ENCODE data around the gene LAPTM5. TPM values are rescaled to one million over a fixed set of nuclear protein-coding genes. Genes with fewer than 3 reads are reported as not detected.
A peak's percentile ranks its signal among the peaks of the same experiment; 100 is the strongest.

The LAPTM5 gene
- total and polyA plus RNA-seq, 10 of the 15 experiments (the other 5 are each of a cell fraction or from before 2014, with no cell fraction given), result 24.1 to 1,034 (median 687) TPM

DNA sequence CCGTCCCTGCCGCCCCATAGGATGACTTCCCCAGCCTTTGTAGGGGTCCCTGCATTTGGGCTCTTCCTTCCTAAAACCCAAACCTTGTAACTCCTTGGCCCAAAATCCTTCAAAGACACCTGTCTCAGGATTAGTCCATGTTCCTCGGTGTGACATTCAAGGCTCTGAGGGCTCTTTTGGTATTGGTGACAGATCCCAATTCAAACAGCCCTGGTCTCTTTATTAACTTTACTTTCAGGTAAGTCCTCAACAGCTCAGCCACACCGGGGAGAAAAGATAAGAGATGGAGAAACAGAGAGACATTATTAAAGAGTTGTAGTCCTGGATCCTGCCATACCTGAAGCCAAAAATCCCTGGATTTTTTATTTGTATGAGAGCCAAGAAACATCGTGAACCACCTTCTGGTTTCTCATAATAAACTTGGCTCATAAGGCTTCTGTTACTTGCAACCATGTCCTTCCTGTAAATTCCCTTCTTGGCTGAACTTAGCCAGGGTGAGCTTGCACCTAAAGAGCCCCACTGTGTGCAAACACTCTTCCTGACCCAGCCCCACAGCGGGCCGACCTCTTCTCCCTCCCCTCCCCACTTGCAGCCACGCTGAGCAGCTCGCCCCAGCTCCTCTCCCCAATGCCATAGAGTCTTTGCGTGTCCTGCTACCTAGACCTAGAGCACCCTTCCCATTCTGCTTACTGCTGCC is 26.3 kb downstream of the LAPTM5 start:
- TF ChIP-seq POLR2AphosphoS5 (IDR thresholded peaks at IDR 0.05; ENCODE audit: low read length) (peak; percentile 35; the same call in 1 of the 2 replicates), SMC3 (IDR thresholded peaks at IDR 0.05; ENCODE audit: borderline replicate concordance, low read length) (no peak), HDAC6 (IDR thresholded peaks at IDR 0.05; ENCODE audit: unreplicated experiment) (no peak), STAT3 (IDR thresholded peaks at IDR 0.05; ENCODE audit: low read depth, low read length) (no peak), MTA2 (IDR thresholded peaks at IDR 0.05; ENCODE audit: low read depth) (no peak), TCF12 (IDR thresholded peaks at IDR 0.05; ENCODE audit: low read depth, low read length) (no peak), ZSCAN29 (IDR thresholded peaks at IDR 0.05) (no peak), KAT2A (conservative IDR thresholded peaks at IDR 0.05; ENCODE audit: control insufficient read depth, low read depth, low read length) (no peak)
- no TSS peak for BruUV-seq (replicated peaks)
- no peaks in the 10 kb centered on the region for H3K27me3 ChIP-seq (replicated peaks in 1 of 2; ENCODE audit: control insufficient read depth in 2 of 2, insufficient read depth in 2 of 2, low read length in 1 of 2)
- DNase-seq (ENCODE audit: low read depth, low spot score), result no peak
- H4K20me1 ChIP-seq (ENCODE audit: control insufficient read depth, insufficient read depth), result no peaks in the 10 kb centered on the region; the same call in 1 of the 2 replicates
- H3K4me2 ChIP-seq (ENCODE audit: control insufficient read depth, insufficient read depth), result no peak overlapping the region
- peaks cover 20 to 24% of the 10 kb centered on the region in 2 experiments; a peak in 3 of 4 replicates for H3K36me3 ChIP-seq (ENCODE audit: control insufficient read depth in 2 of 2, insufficient read depth in 2 of 2, low read length in 1 of 2)
- no peak overlapping the region for H3K4me3 ChIP-seq
- ChIA-PET SMC1A (ENCODE audit: uncharacterized antibody, unreplicated experiment) (interaction anchor here (0.7 to 21.5 kb wide), 3 partner anchors 11 to 48 kb away, joined by 3 to 556 read pairs (median 18); partner anchors contain the start of gene LAPTM5), CTCF (interaction anchor here (0.6 to 11.2 kb wide), 4 partner anchors 11 to 49 kb away, joined by 4 to 221 read pairs (median 43); partner anchors contain the start of gene LAPTM5), RAD21 (ENCODE audit: unreplicated experiment) (interaction anchor here (1.3 to 15.6 kb wide), 6 partner anchors 10 to 50 kb away, joined by 4 to 538 read pairs (median 13); partner anchors contain the start of gene LAPTM5), POLR2A (interaction anchor here (0.5 to 7.0 kb wide), 6 partner anchors 9 to 137 kb away, joined by 3 to 96 read pairs (median 8); partner anchors contain the start of gene LAPTM5)
- peaks cover 23% of the 10 kb centered on the region for H3K4me1 ChIP-seq (ENCODE audit: control insufficient read depth, insufficient read depth, low read length)
- no peaks in the 10 kb centered on the region for H3K79me2 ChIP-seq (ENCODE audit: control insufficient read depth, insufficient read depth, low read length)
- no peak for ATAC-seq
- in situ Hi-C loops (cut with MboI) (no loop called here), intact Hi-C loops (cut with micrococcal nuclease; ENCODE audit: unreplicated experiment) (no loop called here)
- no peak overlapping the region for H2AFZ ChIP-seq (ENCODE audit: control insufficient read depth, low read depth, low read length)
- no peak overlapping the region for H3K9ac ChIP-seq (ENCODE audit: control insufficient read depth, insufficient read depth, low read length)
- no peak overlapping the region for H3K27ac ChIP-seq (ENCODE audit: control insufficient read depth, insufficient read depth)
- 81% methylated on average over 10 of the region's 10 CpGs for WGBS (ENCODE audit: insufficient coverage, insufficient replicate concordance, low lambda C conversion rate, missing lambda C conversion rate)
- no peak for FAIRE-seq
- no peaks in the 10 kb centered on the region for H3K9me3 ChIP-seq (replicated peaks; ENCODE audit: control insufficient read depth, insufficient read depth, low read length)

All from GM12878 (cell line).